Trophoblast cell (in vitro differentiated cells and primary cell): Measurements from ENCODE around the gene SVEP1.
A peak's percentile ranks its signal among the peaks of the same experiment; 100 is the strongest.

ENCODE experiments used
- DNase-seq, 2 donors: peaks; one replicate each; pipeline ENCODE4 v3.0.0-alpha.2; 2016
- H2AFZ ChIP-seq: 2 replicates; pipeline ENCODE4 v1.6.1; 2013; ENCODE audit warnings: low read length, moderate library complexity, mild to moderate bottlenecking; ENCODE audit not compliant: insufficient read depth, poor library complexity
- H2AK5ac ChIP-seq: 2 replicates; pipeline ENCODE4 v1.6.1; 2013; ENCODE audit warnings: mild to moderate bottlenecking, low read length
- H2BK120ac ChIP-seq: 2 replicates; pipeline ENCODE4 v1.6.1; 2013; ENCODE audit warnings: low read length, mild to moderate bottlenecking, moderate library complexity; ENCODE audit not compliant: insufficient read depth, poor library complexity
- H2BK12ac ChIP-seq: 2 replicates; pipeline ENCODE4 v1.6.1; 2013; ENCODE audit warnings: mild to moderate bottlenecking, low read length, moderate library complexity
- H2BK5ac ChIP-seq: 2 replicates; pipeline ENCODE4 v1.6.1; 2013; ENCODE audit warnings: low read length, low read depth, moderate library complexity, mild to moderate bottlenecking; ENCODE audit not compliant: poor library complexity
- H3K14ac ChIP-seq: 2 replicates; pipeline ENCODE4 v1.6.1; 2013; ENCODE audit warnings: mild to moderate bottlenecking, low read length
- H3K18ac ChIP-seq: 2 replicates; pipeline ENCODE4 v1.6.1; 2013; ENCODE audit warnings: mild to moderate bottlenecking, low read length
- H3K23ac ChIP-seq: 2 replicates; pipeline ENCODE4 v1.6.1; 2013; ENCODE audit warnings: low read length
- H3K27ac ChIP-seq: 2 replicates; pipeline ENCODE4 v1.5.1; 2013; ENCODE audit warnings: low read depth, mild to moderate bottlenecking, inconsistent platforms, low read length, moderate library complexity
- H3K27me3 ChIP-seq: 2 replicates; pipeline ENCODE4 v1.6.1; 2013; ENCODE audit warnings: inconsistent platforms, mild to moderate bottlenecking, low read length, moderate library complexity; ENCODE audit not compliant: insufficient read depth
- H3K36me3 ChIP-seq, 2 experiments: 1 replicate in 1 of 2; 2 replicates in 1 of 2; pipeline ENCODE4 v1.6.1; 2013; ENCODE audit warnings: low read length in 2 of 2, mild to moderate bottlenecking in 2 of 2, moderate library complexity in 1 of 2; ENCODE audit not compliant: insufficient read depth in 2 of 2, control insufficient read depth in 1 of 2
- H3K4ac ChIP-seq: 2 replicates; pipeline ENCODE4 v1.6.1; 2013; ENCODE audit warnings: low read depth, mild to moderate bottlenecking, low read length, moderate library complexity
- H3K4me1 ChIP-seq, 2 experiments: 1 replicate in 1 of 2; 2 replicates in 1 of 2; pipeline ENCODE4 v1.6.1; 2013; ENCODE audit warnings: low read length in 2 of 2, mild to moderate bottlenecking in 2 of 2, moderate library complexity in 1 of 2; ENCODE audit not compliant: insufficient read depth in 2 of 2, control insufficient read depth in 1 of 2
- H3K4me2 ChIP-seq: 2 replicates; pipeline ENCODE4 v1.6.1; 2013; ENCODE audit warnings: inconsistent platforms, mild to moderate bottlenecking, low read length, moderate library complexity
- H3K4me3 ChIP-seq: 2 replicates; pipeline ENCODE4 v1.5.1; 2013; ENCODE audit warnings: mild to moderate bottlenecking, low read depth, low read length, inconsistent platforms
- H3K79me1 ChIP-seq: one replicate; pipeline ENCODE4 v1.6.1; 2013; ENCODE audit warnings: low read length
- H3K79me2 ChIP-seq: 2 replicates; pipeline ENCODE4 v1.6.1; 2013; ENCODE audit warnings: low read length, mild to moderate bottlenecking; ENCODE audit not compliant: control insufficient read depth, insufficient read depth, poor library complexity
- H3K9ac ChIP-seq: 2 replicates; pipeline ENCODE4 v1.6.1; 2013; ENCODE audit warnings: mild to moderate bottlenecking, low read length
- H3K9me3 ChIP-seq: 2 replicates; pipeline ENCODE4 v1.6.1; 2013; ENCODE audit warnings: low read depth, mild to moderate bottlenecking, control low read depth, inconsistent platforms, low read length; ENCODE audit not compliant: insufficient read depth
- H4K12ac ChIP-seq: 2 replicates; pipeline ENCODE4 v1.6.1; 2013; ENCODE audit warnings: low read depth, mild to moderate bottlenecking, low read length, moderate library complexity
- H4K8ac ChIP-seq: 2 replicates; pipeline ENCODE4 v1.6.1; 2013; ENCODE audit warnings: low read depth, mild to moderate bottlenecking, low read length, moderate library complexity
- H4K91ac ChIP-seq: one replicate; pipeline ENCODE4 v1.6.1; 2013; ENCODE audit warnings: low read depth, mild to moderate bottlenecking, low read length, moderate library complexity
- WGBS: extraction: QIAGEN DNeasy Blood & Tissue Kit; methylation state at CpG from one replicate; pipeline ENCODE4 v1.1.7; 2013; ENCODE audit warnings: missing lambda C conversion rate; ENCODE audit not compliant: insufficient read length, insufficient coverage; ENCODE audit errors: extremely low coverage; 5-methylcytosine and 5-hydroxymethylcytosine counted together

The SVEP1 gene

GRCh38 chr9:110545705-110546104 lies 33.8 kb downstream of the SVEP1 start:
- Histone ChIP-seq H2AK5ac (no peak overlapping the region), H2AFZ (no peak overlapping the region), H3K27ac (no peak overlapping the region), H3K9me3 (no peaks in the 10 kb centered on the region), H4K8ac (no peak overlapping the region), H3K4me3 (no peak overlapping the region), H2BK5ac (no peak overlapping the region), H3K4me1 (peaks cover 0 to 7% of the 10 kb centered on the region in 2 experiments), H2BK12ac (no peak overlapping the region), H4K91ac (no peak overlapping the region), H3K36me3 (no peaks in the 10 kb centered on the region), H3K79me1 (no peaks in the 10 kb centered on the region), H2BK120ac (no peak overlapping the region), H3K27me3 (no peaks in the 10 kb centered on the region), H3K14ac (no peak overlapping the region), H4K12ac (no peak overlapping the region), H3K18ac (no peak overlapping the region), H3K79me2 (no peaks in the 10 kb centered on the region), H3K9ac (no peak overlapping the region), H3K23ac (no peak overlapping the region), H3K4me2 (no peak overlapping the region), H3K4ac (no peak overlapping the region)
- DNase-seq: no peak
- no CpG with 5 or more reads among the region's 2 CpGs for WGBS

GRCh38 chr9:110543631-110544051 lies 35.9 kb downstream of the SVEP1 start:
- Histone ChIP-seq H3K79me2 (no peaks in the 10 kb centered on the region), H3K27ac (no peak overlapping the region), H2AFZ (no peak overlapping the region), H2AK5ac (no peak overlapping the region), H3K4me1 (peaks cover 0 to 7% of the 10 kb centered on the region in 2 experiments), H3K14ac (no peak overlapping the region), H3K4ac (no peak overlapping the region), H3K9me3 (no peaks in the 10 kb centered on the region), H4K91ac (no peak overlapping the region), H3K36me3 (no peaks in the 10 kb centered on the region), H2BK12ac (no peak overlapping the region), H4K8ac (no peak overlapping the region), H3K18ac (no peak overlapping the region), H3K9ac (no peak overlapping the region), H4K12ac (no peak overlapping the region), H3K4me2 (no peak overlapping the region), H2BK5ac (no peak overlapping the region), H3K4me3 (no peak overlapping the region), H3K27me3 (no peaks in the 10 kb centered on the region), H3K79me1 (no peaks in the 10 kb centered on the region), H2BK120ac (no peak overlapping the region), H3K23ac (peak overlapping the region; percentile 37)
- no CpG with 5 or more reads among the region's 2 CpGs for WGBS
- DNase-seq: no peak

DNA sequence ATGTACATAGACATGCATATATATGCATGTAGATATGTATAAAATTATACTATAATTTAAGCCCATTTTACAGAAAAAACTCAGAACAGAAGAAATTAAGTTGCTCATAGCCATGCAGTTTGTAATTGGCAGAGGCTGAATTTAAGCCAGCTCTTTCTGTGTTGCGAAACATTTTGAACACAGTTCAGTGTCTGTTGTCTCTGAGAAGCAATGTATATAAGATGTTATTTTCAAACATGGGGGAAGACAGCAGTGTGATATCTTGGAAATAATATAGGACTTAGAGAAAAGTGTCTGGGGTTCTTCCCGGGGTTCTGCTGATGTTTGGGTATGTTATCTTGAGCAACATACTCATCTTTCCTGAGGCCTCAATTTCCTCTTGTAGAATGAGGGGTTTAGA lies 37.6 kb downstream of the SVEP1 start:
- Histone ChIP-seq H3K18ac (no peak overlapping the region), H3K27ac (no peak overlapping the region), H3K79me2 (no peaks in the 10 kb centered on the region), H2AFZ (no peak overlapping the region), H3K36me3 (no peaks in the 10 kb centered on the region), H2BK5ac (no peak overlapping the region), H3K4me1 (peaks cover 0 to 5% of the 10 kb centered on the region in 2 experiments), H3K23ac (no peak overlapping the region), H2AK5ac (no peak overlapping the region), H3K79me1 (no peaks in the 10 kb centered on the region), H3K9ac (no peak overlapping the region), H3K4me3 (no peak overlapping the region), H3K4me2 (no peak overlapping the region), H2BK12ac (no peak overlapping the region), H4K8ac (no peak overlapping the region), H3K4ac (no peak overlapping the region), H3K27me3 (no peaks in the 10 kb centered on the region), H3K9me3 (no peaks in the 10 kb centered on the region), H2BK120ac (no peak overlapping the region), H4K12ac (no peak overlapping the region), H4K91ac (no peak overlapping the region), H3K14ac (no peak overlapping the region)
- no peak for DNase-seq
- no CpG with 5 or more reads among the region's 2 CpGs for WGBS

GRCh38 chr9:110538647-110539041 lies 40.9 kb downstream of the SVEP1 start:
- H3K27ac ChIP-seq: no peak overlapping the region
- no peak overlapping the region for H2AK5ac ChIP-seq
- no peak overlapping the region for H4K8ac ChIP-seq
- H3K4me2 ChIP-seq: no peak overlapping the region
- no peak overlapping the region for H2BK5ac ChIP-seq
- H3K14ac ChIP-seq: no peak overlapping the region
- H3K4me1 ChIP-seq: no peaks in the 10 kb centered on the region
- H3K9me3 ChIP-seq: no peaks in the 10 kb centered on the region
- no peaks in the 10 kb centered on the region for H3K79me2 ChIP-seq
- no peak overlapping the region for H3K18ac ChIP-seq
- no peak overlapping the region for H3K9ac ChIP-seq
- H3K4me3 ChIP-seq: no peak overlapping the region
- no peaks in the 10 kb centered on the region for H3K79me1 ChIP-seq
- no peak for DNase-seq
- no peaks in the 10 kb centered on the region for H3K27me3 ChIP-seq
- H2BK120ac ChIP-seq: no peak overlapping the region
- H2BK12ac ChIP-seq: no peak overlapping the region
- H3K4ac ChIP-seq: no peak overlapping the region
- WGBS: no CpG with 5 or more reads among the region's 2 CpGs
- H3K36me3 ChIP-seq: no peaks in the 10 kb centered on the region
- H3K23ac ChIP-seq: no peak overlapping the region
- no peak overlapping the region for H4K91ac ChIP-seq
- no peak overlapping the region for H4K12ac ChIP-seq
- H2AFZ ChIP-seq: no peak overlapping the region
